Prostate gland (tissue), 2 donors: ENCODE results near the gene CDH13. TPM values are rescaled to one million over a fixed set of nuclear protein-coding genes. Genes with fewer than 3 reads are reported as not detected.

Source experiments
- DNase-seq: peaks from one replicate; pipeline ENCODE4 v3.0.0-alpha.2; 2019; ENCODE audit warnings: low spot score
- H3K27ac ChIP-seq, 2 donors: fragments of 200-600 bp; sonication (generic); 2 replicates each; pipeline ENCODE4 v1.5.1; 2017 to 2019
- H3K27me3 ChIP-seq: fragments of 200-600 bp; sonication (generic); replicated peaks from 2 replicates; pipeline ENCODE4 v1.5.1; 2019; ENCODE audit not compliant: insufficient read depth
- H3K36me3 ChIP-seq, 2 donors: fragments of 200-600 bp; sonication (generic); 1 replicate in 1 of 2; 2 replicates in 1 of 2; pipeline versions ENCODE4 v1.5.1 to v1.8.1; 2017 to 2019
- H3K4me1 ChIP-seq: fragments of 200-600 bp; sonication (generic); replicated peaks from 2 replicates; pipeline ENCODE4 v1.5.1; 2019
- H3K4me3 ChIP-seq, 2 donors: fragments of 200-600 bp; sonication (generic); 2 replicates each; pipeline ENCODE4 v1.5.1; 2017 to 2019
- H3K9me3 ChIP-seq: fragments of 200-600 bp; sonication (generic); 2 replicates; pipeline ENCODE4 v1.5.1; 2017
- POLR2A ChIP-seq: fragments of 450-650 bp; IDR thresholded peaks from one replicate; pipeline ENCODE4 v1.6.1; 2016; ENCODE audit warnings: antibody characterized with exemption, mild to moderate bottlenecking
- POLR2AphosphoS5 ChIP-seq: sonication (generic); formaldehyde crosslinking; IDR thresholded peaks from one replicate; pipeline ENCODE4 v1.6.1; 2017; ENCODE audit warnings: antibody characterized with exemption
- WGBS: methylation state at CpG from one replicate; pipeline ENCODE4 v1.1.5; 2018; 5-methylcytosine and 5-hydroxymethylcytosine counted together
- intact Hi-C: fragments of 100-400 bp; cut with DNase I; formaldehyde crosslinking; loops from one replicate; pipeline ENCODE4 v1.14.2; 2022
- total RNA-seq, 2 donors: library from RNA; depleted of rRNA; stranded (reverse); fragments of >200 nt; gene quantifications; one replicate each; pipeline ENCODE4 v1.1.0, GENCODE V29; 2016
- TF ChIP-seq, protein P1 (sequence below), 4 experiments: fragments of 200-600 bp in 2 of 4; fragments of 450-650 bp in 2 of 4; sonication (generic) in 2 of 4; IDR thresholded peaks; 1 replicate in 3 of 4; 2 replicates in 1 of 4; pipeline ENCODE4 v1.5.1; 2016 to 2019; ENCODE audit warnings: antibody characterized with exemption in 4 of 4, mild to moderate bottlenecking in 2 of 4, moderate library complexity in 2 of 4

The CDH13 gene
- total RNA-seq, 2 donors from 2014 or later: 20.6 to 23.0 TPM

DNA sequence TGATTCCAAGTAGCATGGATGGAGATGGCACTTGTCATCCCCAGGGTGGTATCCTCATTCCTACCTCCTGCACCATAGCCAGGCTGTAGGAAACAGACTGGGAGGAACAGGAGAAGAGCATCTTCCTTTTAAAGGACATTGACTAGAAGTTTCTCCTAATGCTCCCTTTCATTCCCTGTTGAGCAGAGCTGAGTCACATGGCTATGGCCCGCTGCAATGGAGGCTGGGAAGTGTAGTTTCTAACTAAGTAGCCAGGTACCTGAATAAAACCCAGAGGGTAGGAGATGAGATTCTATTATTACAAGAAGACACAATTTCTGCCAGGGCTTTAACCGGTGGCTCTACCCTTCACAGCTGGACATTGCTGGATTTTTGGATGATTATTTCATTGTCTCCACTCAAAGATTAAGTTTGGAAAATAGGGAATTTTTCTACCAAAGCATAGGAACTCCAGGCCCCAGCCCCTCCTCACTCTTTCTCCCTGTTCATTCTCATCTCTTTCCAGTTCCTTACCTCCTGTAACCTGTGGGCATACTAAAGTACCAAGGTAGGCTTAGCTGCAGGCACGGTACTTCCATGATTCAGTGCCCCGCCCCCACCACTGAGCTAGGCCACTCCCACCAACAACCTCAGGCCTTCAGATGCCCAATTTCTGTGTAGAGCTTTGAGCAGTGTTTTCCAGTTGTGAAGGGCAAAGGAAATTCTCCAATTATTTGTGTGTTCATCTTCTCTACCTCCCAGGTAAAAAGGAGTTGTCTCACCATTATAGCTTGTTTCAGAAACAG is 378.3 kb downstream of the CDH13 start:
- TF ChIP-seq POLR2AphosphoS5 (no peak), POLR2A (no peak)
- TF ChIP-seq, protein P1, sequence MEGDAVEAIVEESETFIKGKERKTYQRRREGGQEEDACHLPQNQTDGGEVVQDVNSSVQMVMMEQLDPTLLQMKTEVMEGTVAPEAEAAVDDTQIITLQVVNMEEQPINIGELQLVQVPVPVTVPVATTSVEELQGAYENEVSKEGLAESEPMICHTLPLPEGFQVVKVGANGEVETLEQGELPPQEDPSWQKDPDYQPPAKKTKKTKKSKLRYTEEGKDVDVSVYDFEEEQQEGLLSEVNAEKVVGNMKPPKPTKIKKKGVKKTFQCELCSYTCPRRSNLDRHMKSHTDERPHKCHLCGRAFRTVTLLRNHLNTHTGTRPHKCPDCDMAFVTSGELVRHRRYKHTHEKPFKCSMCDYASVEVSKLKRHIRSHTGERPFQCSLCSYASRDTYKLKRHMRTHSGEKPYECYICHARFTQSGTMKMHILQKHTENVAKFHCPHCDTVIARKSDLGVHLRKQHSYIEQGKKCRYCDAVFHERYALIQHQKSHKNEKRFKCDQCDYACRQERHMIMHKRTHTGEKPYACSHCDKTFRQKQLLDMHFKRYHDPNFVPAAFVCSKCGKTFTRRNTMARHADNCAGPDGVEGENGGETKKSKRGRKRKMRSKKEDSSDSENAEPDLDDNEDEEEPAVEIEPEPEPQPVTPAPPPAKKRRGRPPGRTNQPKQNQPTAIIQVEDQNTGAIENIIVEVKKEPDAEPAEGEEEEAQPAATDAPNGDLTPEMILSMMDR (IDR thresholded peaks at IDR 0.05): no peak
- 91% methylated on average over 4 of the region's 4 CpGs for WGBS
- no peak overlapping the region for H3K27ac ChIP-seq
- DNase-seq: no peak
- no peaks in the 10 kb centered on the region for H3K9me3 ChIP-seq
- intact Hi-C loops: no loop called here
- no peaks in the 10 kb centered on the region for H3K4me1 ChIP-seq
- no peaks in the 10 kb centered on the region for H3K27me3 ChIP-seq
- H3K36me3 ChIP-seq: no peaks in the 10 kb centered on the region
- no peak overlapping the region for H3K4me3 ChIP-seq

DNA sequence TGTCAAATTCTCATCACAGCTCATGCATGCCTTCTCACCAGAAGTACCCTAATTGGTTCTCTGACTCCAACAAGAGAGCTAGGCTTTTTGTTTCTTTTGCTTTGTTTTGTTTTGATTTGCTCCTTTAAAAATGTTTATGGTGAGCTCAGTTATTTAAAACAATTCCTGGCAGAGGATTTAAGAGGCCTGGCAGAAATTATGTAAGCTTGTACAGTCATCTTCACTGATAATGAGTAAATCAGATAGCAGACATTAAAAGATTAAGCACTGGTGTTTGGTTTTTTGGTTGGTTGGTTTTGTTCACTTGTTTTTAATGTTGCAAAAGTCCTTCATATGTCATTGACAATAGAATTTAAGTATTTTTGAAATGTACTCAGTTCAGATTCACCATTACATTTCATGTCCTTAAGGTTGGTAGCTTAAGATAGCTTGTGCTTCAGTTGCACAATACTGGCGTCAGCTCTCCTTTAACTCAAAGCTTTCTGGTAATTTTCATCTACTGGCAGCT is 378.9 kb downstream of the CDH13 start:
- Histone ChIP-seq H3K4me3 (no peak overlapping the region), H3K27me3 (no peaks in the 10 kb centered on the region), H3K9me3 (no peaks in the 10 kb centered on the region), H3K36me3 (no peaks in the 10 kb centered on the region), H3K4me1 (no peaks in the 10 kb centered on the region), H3K27ac (no peak overlapping the region)
- intact Hi-C loops: no loop called here
- no peak for DNase-seq
- WGBS: 94% methylated on average over 1 of the region's 1 CpG
- TF ChIP-seq POLR2AphosphoS5 (no peak), POLR2A (no peak)
- TF ChIP-seq, protein P1 (IDR thresholded peaks at IDR 0.05): no peak

DNA sequence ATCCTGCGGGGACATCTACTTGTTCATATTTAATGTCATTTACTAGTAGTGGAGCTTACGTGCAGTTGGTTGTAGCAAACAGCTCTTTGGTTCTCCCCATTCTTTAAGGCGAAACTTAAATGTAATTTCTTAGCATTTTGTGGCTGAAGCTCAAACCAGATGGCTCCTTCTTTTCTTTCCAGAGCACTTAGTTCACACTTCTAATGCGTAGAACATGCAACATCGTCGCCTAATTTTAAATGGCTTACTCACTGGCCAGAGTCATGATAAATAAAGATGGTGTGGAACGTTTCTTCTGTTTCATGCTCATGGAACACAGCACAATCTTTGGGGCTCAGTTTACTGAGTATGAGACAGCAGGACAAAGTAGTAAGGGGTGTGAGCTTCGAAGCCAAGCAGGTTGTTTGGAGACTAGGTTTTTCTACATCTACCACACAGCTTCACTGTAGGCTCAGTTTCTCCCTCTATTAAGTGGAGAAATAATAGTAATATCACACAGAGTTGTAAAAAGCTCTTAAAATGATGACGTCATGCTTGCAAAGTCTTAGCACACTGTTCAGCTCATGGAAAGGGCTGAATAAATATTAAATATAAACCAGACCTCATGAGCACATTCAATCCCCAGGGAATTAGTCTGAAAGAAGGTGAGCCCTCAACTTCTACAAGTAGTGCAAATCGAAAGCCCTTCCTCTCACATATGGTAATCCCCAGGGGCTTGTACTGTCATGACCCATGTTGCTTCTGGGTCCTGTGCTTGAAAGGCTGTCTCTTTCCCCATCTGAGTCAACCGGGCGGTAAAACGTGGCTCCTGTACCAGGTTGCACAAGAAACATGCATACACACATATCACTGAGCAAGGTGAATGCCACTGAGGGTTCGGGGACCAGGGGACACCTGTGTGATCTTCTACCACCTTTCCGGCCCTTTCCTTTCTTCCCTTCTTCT is 384.3 kb downstream of the CDH13 start:
- 93% methylated on average over 15 of the region's 15 CpGs for WGBS
- no peak overlapping the region for H3K27ac ChIP-seq
- DNase-seq: no peak
- H3K4me1 ChIP-seq: no peaks in the 10 kb centered on the region
- H3K27me3 ChIP-seq: no peaks in the 10 kb centered on the region
- intact Hi-C loops: no loop called here
- H3K4me3 ChIP-seq: no peak overlapping the region
- TF ChIP-seq POLR2AphosphoS5 (no peak), POLR2A (no peak)
- TF ChIP-seq, protein P1 (IDR thresholded peaks at IDR 0.05): no peak
- no peaks in the 10 kb centered on the region for H3K36me3 ChIP-seq
- no peaks in the 10 kb centered on the region for H3K9me3 ChIP-seq

DNA sequence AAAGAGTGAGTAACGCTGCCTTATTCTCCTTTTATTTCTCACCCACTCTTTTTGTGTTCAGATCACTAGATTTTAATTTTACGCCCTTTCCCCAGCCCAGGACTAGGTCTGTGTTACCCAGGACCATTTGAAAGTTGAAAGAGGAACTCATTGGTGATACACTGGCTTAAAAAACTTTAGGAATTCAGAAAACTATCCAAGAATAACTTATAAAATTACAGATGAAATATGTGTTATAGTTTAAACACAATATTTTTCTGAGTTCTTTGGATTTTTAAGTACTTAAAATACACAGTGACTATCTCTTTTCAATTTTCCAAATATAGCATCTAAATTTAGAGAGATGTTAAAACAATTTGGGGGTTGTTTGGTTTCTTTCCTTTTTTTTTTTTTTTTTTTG is 385.2 kb downstream of the CDH13 start:
- Histone ChIP-seq H3K4me3 (no peak overlapping the region), H3K27ac (no peak overlapping the region), H3K27me3 (no peaks in the 10 kb centered on the region), H3K4me1 (no peaks in the 10 kb centered on the region), H3K9me3 (no peaks in the 10 kb centered on the region), H3K36me3 (no peaks in the 10 kb centered on the region)
- intact Hi-C loops: no loop called here
- TF ChIP-seq POLR2AphosphoS5 (no peak), POLR2A (no peak)
- TF ChIP-seq, protein P1 (IDR thresholded peaks at IDR 0.05): no peak
- 87% methylated on average over 2 of the region's 2 CpGs for WGBS
- no peak for DNase-seq
